H9 (cell line): Measurements from ENCODE around the gene ARHGAP9. TPM values are rescaled to one million over a fixed set of nuclear protein-coding genes. Genes with fewer than 3 reads are reported as not detected.
A peak's percentile ranks its signal among the peaks of the same experiment; 100 is the strongest.

Experiments used
- DNase-seq: peaks from one replicate; pipeline ENCODE4 v3.0.0-alpha.2; 2017
- H2AFZ ChIP-seq: one replicate; pipeline ENCODE4 v1.6.1; 2013; ENCODE audit warnings: mild to moderate bottlenecking, low read length, control low read depth, moderate library complexity
- H2AK5ac ChIP-seq: 2 replicates; pipeline ENCODE4 v1.6.1; 2013; ENCODE audit warnings: low read length, control low read depth, mixed read lengths; ENCODE audit not compliant: insufficient read length
- H2BK120ac ChIP-seq: one replicate; pipeline ENCODE4 v1.6.1; 2013; ENCODE audit warnings: low read depth, mild to moderate bottlenecking, low read length, control low read depth, inconsistent platforms; ENCODE audit not compliant: poor library complexity, severe bottlenecking
- H2BK12ac ChIP-seq: 2 replicates; pipeline ENCODE4 v1.6.1; 2013; ENCODE audit warnings: low read length, control low read depth, mixed read lengths, low read depth; ENCODE audit not compliant: insufficient read length
- H2BK15ac ChIP-seq: 2 replicates; pipeline ENCODE4 v1.6.1; 2013; ENCODE audit warnings: low read depth, low read length, control low read depth
- H2BK20ac ChIP-seq: one replicate; pipeline ENCODE4 v1.6.1; 2013; ENCODE audit warnings: low read depth, mild to moderate bottlenecking, low read length, control low read depth, inconsistent platforms; ENCODE audit not compliant: poor library complexity, severe bottlenecking
- H2BK5ac ChIP-seq: 2 replicates; pipeline ENCODE4 v1.6.1; 2013; ENCODE audit warnings: low read length, control low read depth, mixed read lengths; ENCODE audit not compliant: insufficient read length
- H3K14ac ChIP-seq: 2 replicates; pipeline ENCODE4 v1.6.1; 2013; ENCODE audit warnings: low read length, control low read depth; ENCODE audit not compliant: insufficient read depth
- H3K18ac ChIP-seq: 2 replicates; pipeline ENCODE4 v1.6.1; 2013; ENCODE audit warnings: low read depth, mild to moderate bottlenecking, mixed read lengths, low read length, control low read depth; ENCODE audit not compliant: insufficient read length
- H3K23ac ChIP-seq: 2 replicates; pipeline ENCODE4 v1.6.1; 2013; ENCODE audit warnings: low read length, control low read depth, mixed read lengths, low read depth; ENCODE audit not compliant: insufficient read length
- H3K23me2 ChIP-seq: 2 replicates; pipeline ENCODE4 v1.6.1; 2013; ENCODE audit warnings: low read depth, mild to moderate bottlenecking, mixed read lengths, low read length, control low read depth; ENCODE audit not compliant: insufficient read length, poor library complexity, severe bottlenecking
- H3K27ac ChIP-seq: 2 replicates; pipeline ENCODE4 v1.5.1; 2013; ENCODE audit warnings: low read length, control low read depth, mixed read lengths, low read depth; ENCODE audit not compliant: insufficient read length
- H3K27me3 ChIP-seq: 2 replicates; pipeline ENCODE4 v1.6.1; 2013; ENCODE audit warnings: low read length, control low read depth, inconsistent platforms; ENCODE audit not compliant: insufficient read depth
- H3K4ac ChIP-seq: 2 replicates; pipeline ENCODE4 v1.6.1; 2013; ENCODE audit warnings: low read depth, mild to moderate bottlenecking, control low read depth, inconsistent platforms, low read length, moderate library complexity
- H3K4me1 ChIP-seq: 2 replicates; pipeline ENCODE4 v1.6.1; 2013; ENCODE audit warnings: low read length, control low read depth, inconsistent platforms; ENCODE audit not compliant: insufficient read depth
- H3K4me2 ChIP-seq: 2 replicates; pipeline ENCODE4 v1.6.1; 2013; ENCODE audit warnings: low read length, control low read depth, mixed read lengths; ENCODE audit not compliant: insufficient read length, insufficient read depth
- H3K56ac ChIP-seq: 2 replicates; pipeline ENCODE4 v1.6.1; 2013; ENCODE audit warnings: low read depth, mild to moderate bottlenecking, mixed read lengths, low read length, control low read depth; ENCODE audit not compliant: insufficient read length
- H3K79me1 ChIP-seq: 2 replicates; pipeline ENCODE4 v1.6.1; 2013; ENCODE audit warnings: low read depth, mild to moderate bottlenecking, moderate library complexity, low read length, control low read depth, inconsistent platforms; ENCODE audit not compliant: insufficient read depth, poor library complexity, severe bottlenecking
- H3K79me2 ChIP-seq: 2 replicates; pipeline ENCODE4 v1.6.1; 2013; ENCODE audit warnings: low read length, control low read depth, inconsistent platforms; ENCODE audit not compliant: insufficient read depth
- H3K9ac ChIP-seq: 2 replicates; pipeline ENCODE4 v1.6.1; 2013; ENCODE audit warnings: low read length, control low read depth, mixed read lengths; ENCODE audit not compliant: insufficient read length; ENCODE audit errors: extremely low read depth
- H3K9me3 ChIP-seq: one replicate; pipeline ENCODE4 v1.6.1; 2013; ENCODE audit warnings: low read depth, low read length, inconsistent platforms; ENCODE audit not compliant: control insufficient read depth
- H3T11ph ChIP-seq: one replicate; pipeline ENCODE4 v1.6.1; 2013; ENCODE audit warnings: mild to moderate bottlenecking, low read length, control low read depth, inconsistent platforms
- H4K20me1 ChIP-seq: one replicate; pipeline ENCODE4 v1.6.1; 2013; ENCODE audit not compliant: control insufficient read depth, insufficient read length, insufficient read depth
- H4K5ac ChIP-seq: 2 replicates; pipeline ENCODE4 v1.6.1; 2013; ENCODE audit warnings: low read depth, mild to moderate bottlenecking, mixed read lengths, low read length, control low read depth; ENCODE audit not compliant: insufficient read length
- H4K8ac ChIP-seq: replicated peaks from 2 replicates; pipeline ENCODE4 v1.6.1; 2013; ENCODE audit warnings: low read length, control low read depth, mixed read lengths, low read depth; ENCODE audit not compliant: insufficient read length
- H4K91ac ChIP-seq: 2 replicates; pipeline ENCODE4 v1.6.1; 2013; ENCODE audit warnings: low read depth, mild to moderate bottlenecking, moderate library complexity, mixed read lengths, low read length, control low read depth; ENCODE audit not compliant: insufficient read length
- H3K27ac Mint-ChIP-seq, 3 experiments: 2 replicates in 2 of 3; 3 replicates in 1 of 3; pipeline ENCODE4 v1.8.0; 2020 to 2021; ENCODE audit warnings: mixed read lengths in 3 of 3, mild to moderate bottlenecking in 1 of 3, moderate library complexity in 1 of 3
- H3K27me3 Mint-ChIP-seq: 2 replicates; pipeline ENCODE4 v1.8.0; 2021; ENCODE audit warnings: low read depth, mild to moderate bottlenecking, moderate library complexity, mixed read lengths
- H3K36me3 Mint-ChIP-seq, 3 experiments: 2 replicates in 2 of 3; 3 replicates in 1 of 3; pipeline ENCODE4 v1.8.0; 2020 to 2021; ENCODE audit warnings: low read depth in 3 of 3, mixed read lengths in 3 of 3; ENCODE audit not compliant: insufficient read depth in 1 of 3
- H3K4me1 Mint-ChIP-seq, 2 experiments: 2 replicates each; pipeline ENCODE4 v1.8.0; 2020; ENCODE audit warnings: mixed read lengths in 2 of 2
- H3K4me3 Mint-ChIP-seq, 2 experiments: 2 replicates in 1 of 2; 3 replicates in 1 of 2; pipeline ENCODE4 v1.8.0; 2020 to 2021; ENCODE audit warnings: mild to moderate bottlenecking in 2 of 2, mixed read lengths in 2 of 2, moderate library complexity in 1 of 2
- H3K9me3 Mint-ChIP-seq, 2 experiments: 2 replicates in 1 of 2; 3 replicates in 1 of 2; pipeline ENCODE4 v1.8.0; 2020; ENCODE audit warnings: mild to moderate bottlenecking in 2 of 2, mixed read lengths in 2 of 2, moderate library complexity in 1 of 2
- WGBS: extraction: QIAGEN DNeasy Blood & Tissue Kit; methylation state at CpG from one replicate; pipeline ENCODE4 v1.1.7; 2013; ENCODE audit warnings: missing lambda C conversion rate, low lambda C conversion rate, mixed read lengths; ENCODE audit not compliant: insufficient read length; ENCODE audit errors: extremely low coverage; 5-methylcytosine and 5-hydroxymethylcytosine counted together
- total RNA-seq: library from RNA; stranded (reverse); gene quantifications from 2 replicates; pipeline ENCODE4 v1.2.1, GENCODE V29; 2021
- TF ChIP-seq, protein P1 (sequence below): fragments of 200-600 bp; sonication (generic); conservative IDR thresholded peaks from 3 replicates; pipeline ENCODE4 v1.8.0; 2021; ENCODE audit warnings: antibody characterized with exemption, mild to moderate bottlenecking

Gene ARHGAP9
- total RNA-seq, 1 experiment from 2014 or later, result 3.7 TPM

DNA sequence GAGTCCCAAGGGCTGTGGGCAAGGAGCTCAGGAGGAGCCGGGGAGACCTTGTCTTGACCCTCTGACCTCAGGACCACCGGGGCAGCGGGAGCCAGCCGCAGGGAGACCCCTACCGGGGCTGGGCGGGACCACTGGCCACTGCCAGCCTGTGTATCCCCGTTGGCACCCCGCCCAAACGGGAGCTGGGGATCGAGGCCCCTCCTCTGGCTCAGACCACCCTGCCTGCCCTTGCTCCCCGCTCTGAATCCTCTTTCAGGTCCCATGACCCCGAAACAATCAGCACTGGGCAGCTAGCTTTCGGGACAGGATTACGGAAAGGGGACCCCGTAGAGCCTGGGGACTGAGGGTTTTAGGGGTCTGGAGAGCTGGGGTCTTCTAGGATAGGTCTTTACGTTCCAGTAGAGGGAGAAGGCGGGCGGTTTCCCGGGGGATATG is 18.8 kb downstream of the ARHGAP9 start:
- Histone ChIP-seq H3K23ac (no peak overlapping the region), H2BK12ac (no peak overlapping the region), H2AFZ (no peak overlapping the region), H3K18ac (peak overlapping the region; percentile 82), H3K79me1 (no peaks in the 10 kb centered on the region), H4K5ac (no peak overlapping the region), H4K91ac (no peak overlapping the region), H3K4ac (no peak overlapping the region), H3K4me1 (no peaks in the 10 kb centered on the region), H4K20me1 (no peaks in the 10 kb centered on the region), H3K9ac (peak overlapping the region; percentile 42), H2BK5ac (no peak overlapping the region), H3K79me2 (no peaks in the 10 kb centered on the region), H3T11ph (no peak overlapping the region), H2BK20ac (no peak overlapping the region), H3K4me2 (peak overlapping the region; percentile 63), H3K23me2 (peaks cover 26% of the 10 kb centered on the region), H2BK120ac (no peak overlapping the region), H3K14ac (peak overlapping the region; percentile 76; the same call in 1 of the 2 replicates), H3K27me3 (no peaks in the 10 kb centered on the region), H3K27ac (peak overlapping the region; percentile 13), H2AK5ac (no peak overlapping the region), H2BK15ac (no peak overlapping the region), H3K56ac (no peak overlapping the region), H3K9me3 (no peaks in the 10 kb centered on the region), H4K8ac (no peak overlapping the region)
- Mint-ChIP-seq H3K4me3 (peak overlapping the region; percentile 91 to 99), H3K27ac (peak overlapping the region; percentile 97 to 100 (median 100); a peak in 6 of 7 replicates), H3K9me3 (no peaks in the 10 kb centered on the region), H3K4me1 (peaks cover 33 to 37% of the 10 kb centered on the region in 2 experiments), H3K36me3 (peaks cover 0 to 18% (median 12%) of the 10 kb centered on the region in 3 experiments; a peak in 6 of 7 replicates), H3K27me3 (peaks cover 29% of the 10 kb centered on the region)
- DNase-seq, result peak; percentile 88
- WGBS, result no CpG with 5 or more reads among the region's 19 CpGs
- TF ChIP-seq, protein P1, sequence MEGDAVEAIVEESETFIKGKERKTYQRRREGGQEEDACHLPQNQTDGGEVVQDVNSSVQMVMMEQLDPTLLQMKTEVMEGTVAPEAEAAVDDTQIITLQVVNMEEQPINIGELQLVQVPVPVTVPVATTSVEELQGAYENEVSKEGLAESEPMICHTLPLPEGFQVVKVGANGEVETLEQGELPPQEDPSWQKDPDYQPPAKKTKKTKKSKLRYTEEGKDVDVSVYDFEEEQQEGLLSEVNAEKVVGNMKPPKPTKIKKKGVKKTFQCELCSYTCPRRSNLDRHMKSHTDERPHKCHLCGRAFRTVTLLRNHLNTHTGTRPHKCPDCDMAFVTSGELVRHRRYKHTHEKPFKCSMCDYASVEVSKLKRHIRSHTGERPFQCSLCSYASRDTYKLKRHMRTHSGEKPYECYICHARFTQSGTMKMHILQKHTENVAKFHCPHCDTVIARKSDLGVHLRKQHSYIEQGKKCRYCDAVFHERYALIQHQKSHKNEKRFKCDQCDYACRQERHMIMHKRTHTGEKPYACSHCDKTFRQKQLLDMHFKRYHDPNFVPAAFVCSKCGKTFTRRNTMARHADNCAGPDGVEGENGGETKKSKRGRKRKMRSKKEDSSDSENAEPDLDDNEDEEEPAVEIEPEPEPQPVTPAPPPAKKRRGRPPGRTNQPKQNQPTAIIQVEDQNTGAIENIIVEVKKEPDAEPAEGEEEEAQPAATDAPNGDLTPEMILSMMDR, result peak; percentile 34
